ENCODE results near the gene RALA.

Gene RALA, protein sequence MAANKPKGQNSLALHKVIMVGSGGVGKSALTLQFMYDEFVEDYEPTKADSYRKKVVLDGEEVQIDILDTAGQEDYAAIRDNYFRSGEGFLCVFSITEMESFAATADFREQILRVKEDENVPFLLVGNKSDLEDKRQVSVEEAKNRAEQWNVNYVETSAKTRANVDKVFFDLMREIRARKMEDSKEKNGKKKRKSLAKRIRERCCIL

DNA sequence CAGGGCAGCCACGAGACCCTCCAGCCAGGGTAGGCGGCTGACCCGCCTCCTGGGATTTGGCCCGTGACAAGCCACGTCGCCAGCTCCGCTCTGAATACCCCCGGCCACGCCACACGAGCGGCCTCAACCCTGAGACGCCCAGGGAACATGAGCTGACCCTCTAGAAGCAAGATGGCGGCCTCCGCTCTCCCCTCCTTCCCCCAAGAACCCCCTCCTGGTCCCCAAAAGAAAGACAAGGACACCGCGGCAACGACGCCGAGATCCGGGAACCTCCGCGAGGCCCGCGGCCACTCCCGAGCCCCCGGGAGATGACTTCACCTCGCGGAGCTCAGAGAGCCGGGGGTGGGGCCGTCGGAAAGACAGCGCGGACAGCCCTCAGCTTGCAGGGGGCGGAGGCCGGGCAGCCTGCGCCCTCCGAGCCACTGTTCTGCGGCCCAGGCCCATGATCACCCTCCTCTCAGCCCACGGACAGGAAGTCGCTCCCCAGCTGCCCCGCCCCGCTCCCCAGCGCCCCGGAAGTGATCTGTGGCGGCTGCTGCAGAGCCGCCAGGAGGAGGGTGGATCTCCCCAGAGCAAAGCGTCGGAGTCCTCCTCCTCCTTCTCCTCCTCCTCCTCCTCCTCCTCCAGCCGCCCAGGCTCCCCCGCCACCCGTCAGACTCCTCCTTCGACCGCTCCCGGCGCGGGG lies at the start of gene RALA:
RALA (plus strand) TSS at position 526 of the 685 bp plus-strand sequence. CDS start 63,096 bp downstream, outside the sequence.
- DNase-seq (ENCODE audit: low read depth in 2 of 2): peak; percentile 84 to 85

DNA sequence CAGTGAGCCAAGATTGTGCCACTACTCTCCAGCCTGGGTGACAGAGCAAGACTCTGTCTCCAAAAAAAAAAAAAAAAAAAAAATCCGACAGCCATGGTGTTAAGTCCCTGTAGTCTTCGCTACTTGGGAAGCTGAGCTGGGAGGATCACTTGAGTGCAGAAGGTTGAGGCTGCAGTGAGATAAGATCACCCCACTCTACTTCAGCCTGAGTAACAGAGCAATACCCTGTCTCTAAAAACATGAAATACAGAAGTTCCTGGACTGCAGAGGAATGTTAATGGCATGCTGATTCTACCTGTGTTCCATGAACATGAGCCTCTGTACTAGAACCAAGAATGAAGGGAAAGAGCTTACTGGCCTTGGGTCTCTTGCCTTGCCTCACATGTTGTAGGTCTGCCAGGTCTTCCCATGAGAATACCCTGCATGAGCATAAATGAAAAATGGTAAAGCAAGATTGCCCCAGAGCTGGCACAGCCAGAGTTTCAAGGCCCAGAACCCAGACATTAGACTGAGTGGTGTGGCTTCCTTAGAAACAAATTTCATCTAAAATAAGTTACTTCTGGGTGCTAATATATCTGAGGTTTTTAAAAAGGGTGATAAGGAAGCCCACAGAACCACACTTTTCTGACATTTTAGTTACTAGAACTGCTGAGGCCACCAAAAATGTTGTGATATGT lies 48.6 kb upstream of the RALA start:
- DNase-seq (ENCODE audit: low read depth in 2 of 2): no peak

DNA sequence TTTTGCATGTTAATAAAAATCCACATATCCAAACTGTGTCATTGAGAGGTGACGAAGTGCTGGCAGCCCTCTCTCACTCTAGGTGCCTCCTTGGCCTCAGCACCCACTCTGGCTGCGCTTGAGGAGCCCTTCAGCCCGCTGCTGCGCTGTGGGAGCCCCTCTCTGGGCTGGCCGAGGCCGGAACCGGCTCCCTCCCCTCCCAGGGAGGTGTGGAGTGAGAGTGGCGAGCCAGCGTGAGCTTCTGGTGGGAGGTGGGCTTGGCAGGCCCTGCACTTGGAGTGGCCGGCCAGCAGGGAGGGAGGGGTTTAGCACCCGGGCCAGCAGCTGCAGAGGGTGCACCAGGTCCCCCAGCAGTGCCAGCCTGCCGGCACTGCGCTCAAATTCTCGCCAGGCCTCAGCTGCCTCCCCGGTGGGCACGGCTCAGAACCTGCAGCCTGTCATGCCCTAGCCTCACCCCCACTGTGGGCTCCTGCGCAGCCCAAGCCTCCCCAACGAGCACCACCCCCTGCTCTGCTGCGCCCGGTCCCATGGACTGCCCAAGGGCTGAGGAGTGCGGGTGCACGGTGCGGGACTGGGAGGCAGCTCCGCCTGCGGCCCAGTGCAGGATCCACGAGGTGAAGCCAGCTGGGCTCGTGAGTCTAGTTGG lies 46.0 kb upstream of the RALA start:
- no peak for DNase-seq (ENCODE audit: low read depth in 2 of 2)

DNA sequence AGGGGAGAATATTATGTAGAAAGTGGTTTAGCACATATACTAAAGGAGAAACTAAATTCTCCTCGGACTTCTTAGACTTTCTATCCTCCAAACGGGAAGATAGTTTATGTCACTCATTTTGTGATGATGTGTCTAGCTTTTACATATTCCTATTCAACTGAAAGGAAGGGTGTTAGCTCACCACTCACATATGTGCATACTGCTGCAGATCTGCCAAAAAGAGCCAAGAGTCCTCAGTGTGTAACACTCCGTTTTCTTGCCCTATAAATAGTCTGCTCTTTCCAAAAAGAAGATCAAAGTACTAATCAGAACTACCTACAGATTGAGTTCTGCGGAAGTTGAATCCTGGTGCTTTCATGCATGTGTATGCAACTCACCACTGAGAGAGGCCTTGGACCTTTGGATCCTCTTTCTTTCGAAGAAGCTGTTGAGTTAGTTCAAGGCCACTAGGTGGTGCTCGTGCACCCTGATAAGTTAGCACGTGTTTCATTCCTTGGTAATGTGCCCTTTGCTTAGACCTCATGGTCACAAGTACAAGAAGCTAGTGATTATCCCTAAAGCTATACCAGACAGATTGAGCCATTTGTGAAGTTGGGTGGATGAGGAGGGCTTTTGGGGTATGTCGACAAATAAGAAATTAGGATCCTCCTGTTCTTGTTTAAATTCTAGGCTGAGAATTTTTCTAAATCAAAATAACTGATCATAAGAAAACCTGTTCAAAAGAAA lies 43.1 kb upstream of the RALA start:
- DNase-seq (ENCODE audit: low read depth in 2 of 2): peak; percentile 44 to 49

DNA sequence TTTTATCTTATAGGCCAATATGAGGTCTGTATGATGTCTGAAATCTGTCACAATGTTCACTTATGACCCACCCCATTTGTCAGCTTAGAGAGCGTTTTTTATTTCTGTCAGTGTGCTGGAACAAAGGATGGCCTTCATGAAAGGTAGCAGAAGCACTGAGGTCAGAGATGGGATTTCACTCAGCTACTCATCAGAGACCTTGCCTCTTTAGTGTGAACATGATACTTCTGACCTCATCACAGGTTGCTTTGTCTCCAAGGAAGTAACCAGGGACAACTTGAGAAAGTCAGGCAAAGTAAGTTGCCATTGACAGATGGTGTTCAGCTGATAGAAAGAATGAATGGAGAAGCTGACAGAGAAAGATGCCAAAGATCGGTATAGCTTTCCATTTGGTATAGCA lies 40.8 kb upstream of the RALA start:
- no peak for DNase-seq (ENCODE audit: low read depth in 2 of 2)

DNA sequence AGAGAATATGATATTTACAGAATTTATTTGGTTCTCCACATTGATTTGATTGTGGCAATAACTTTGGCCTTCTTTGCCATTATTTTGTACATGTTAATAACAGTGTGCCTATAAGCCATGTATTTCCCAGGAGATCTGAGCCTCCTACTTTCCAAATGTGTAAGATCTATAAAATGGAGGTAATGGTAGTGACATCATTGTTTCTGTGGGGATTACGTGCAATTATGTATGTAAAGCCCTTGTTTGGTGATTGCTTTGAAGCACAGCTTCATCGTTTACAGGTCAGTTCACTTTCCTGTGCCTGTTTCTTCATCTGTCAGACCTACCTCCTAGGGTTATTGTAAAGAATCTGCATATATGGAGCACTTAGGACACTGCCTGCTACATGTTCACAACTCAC lies 39.8 kb upstream of the RALA start:
- no peak for DNase-seq (ENCODE audit: low read depth in 2 of 2)

DNA sequence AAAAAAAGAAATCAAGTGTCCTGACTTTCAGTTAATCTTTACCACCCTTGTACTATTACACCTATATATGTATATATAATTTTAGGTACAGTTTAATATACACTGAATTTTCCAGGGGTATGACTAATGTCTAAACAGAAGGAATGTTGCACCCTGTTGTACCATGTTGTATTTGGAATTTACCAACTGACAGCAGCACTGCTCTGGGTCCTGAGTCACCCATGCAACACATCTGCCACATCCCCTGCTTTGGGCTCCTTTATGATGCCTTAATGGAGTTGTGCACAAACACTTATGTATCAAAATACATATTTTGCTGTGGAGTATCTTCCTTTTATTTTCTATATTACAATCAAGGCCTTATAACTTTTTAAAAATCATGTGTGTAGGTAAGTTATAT lies 36.0 kb upstream of the RALA start:
- DNase-seq (ENCODE audit: low read depth in 2 of 2): no peak

DNA sequence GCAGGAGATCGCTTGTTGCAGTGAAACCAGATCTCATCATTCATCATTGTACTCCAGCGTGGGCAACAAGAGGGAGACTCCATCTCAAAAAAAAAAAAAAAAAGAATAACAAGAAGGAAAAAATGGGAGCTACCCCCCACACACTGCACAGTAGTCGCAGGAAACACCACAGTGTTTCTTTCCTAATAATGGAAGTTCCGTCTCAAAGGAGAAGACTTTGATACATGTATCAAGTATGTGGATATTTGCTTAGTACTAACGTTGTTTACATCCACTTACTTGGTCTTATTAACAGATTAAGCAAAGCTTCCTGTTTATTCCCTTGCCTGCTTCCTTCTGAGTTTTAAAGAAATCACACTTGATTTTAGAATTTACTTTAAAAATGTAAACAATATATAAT lies 35.0 kb upstream of the RALA start:
- no peak for DNase-seq (ENCODE audit: low read depth in 2 of 2)

DNA sequence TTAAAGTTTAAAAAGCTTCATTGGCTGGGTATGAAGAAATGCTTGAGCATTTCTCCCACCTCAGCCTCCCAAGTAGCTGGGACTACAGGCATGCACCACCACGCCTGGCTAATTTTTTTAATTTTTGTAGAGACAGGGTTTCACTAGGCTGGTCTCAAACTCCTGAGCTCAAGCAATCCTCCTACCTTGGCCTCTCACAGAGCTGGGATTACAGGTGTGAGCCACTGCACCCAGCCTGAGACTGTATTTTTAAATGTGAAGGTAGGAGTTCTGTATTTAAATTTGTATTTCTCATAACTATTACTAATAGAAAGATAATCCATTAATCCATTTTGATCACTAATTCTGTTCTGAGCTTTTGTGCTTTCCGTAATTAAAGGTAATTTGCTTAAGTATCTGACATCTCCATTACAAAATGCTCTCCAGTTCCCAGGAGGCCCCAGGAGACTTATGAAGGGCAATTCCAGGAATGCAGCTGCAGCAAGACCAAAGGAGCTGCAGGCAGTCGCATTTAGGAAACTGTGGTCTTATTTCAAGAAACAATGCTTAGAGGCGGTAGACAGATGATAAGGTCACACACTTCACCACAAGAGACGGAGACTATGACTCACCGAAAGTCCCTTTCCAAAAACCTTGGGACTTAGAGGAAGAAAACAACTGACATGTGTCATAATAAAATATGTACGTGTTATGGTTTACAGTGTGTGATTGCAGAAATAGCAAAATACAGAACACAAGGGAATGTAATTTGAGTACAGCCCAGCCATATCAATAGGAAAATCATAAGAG lies 33.9 kb upstream of the RALA start:
- DNase-seq (ENCODE audit: low read depth in 2 of 2): peak in 1 of 2 donors; percentile 40

DNA sequence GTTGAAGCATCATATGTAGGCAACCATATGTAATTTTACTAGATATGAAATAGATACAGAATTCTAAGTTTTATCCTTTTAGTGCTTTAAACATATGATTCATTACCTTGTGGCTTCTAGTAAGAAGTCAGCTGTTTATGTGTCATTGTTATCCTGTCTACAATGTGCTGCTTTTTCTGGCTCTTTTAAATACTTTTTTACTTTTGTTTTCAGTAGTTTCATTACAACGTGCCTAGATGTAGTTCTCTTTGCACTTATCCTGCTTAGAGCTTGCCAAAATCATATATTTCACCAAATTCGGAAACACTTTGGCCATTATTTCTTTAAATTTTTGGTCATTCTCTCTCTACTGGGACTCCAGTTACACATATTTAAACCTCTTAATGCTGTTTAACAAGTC lies 30.8 kb upstream of the RALA start:
- no peak for DNase-seq (ENCODE audit: low read depth in 2 of 2)

DNA sequence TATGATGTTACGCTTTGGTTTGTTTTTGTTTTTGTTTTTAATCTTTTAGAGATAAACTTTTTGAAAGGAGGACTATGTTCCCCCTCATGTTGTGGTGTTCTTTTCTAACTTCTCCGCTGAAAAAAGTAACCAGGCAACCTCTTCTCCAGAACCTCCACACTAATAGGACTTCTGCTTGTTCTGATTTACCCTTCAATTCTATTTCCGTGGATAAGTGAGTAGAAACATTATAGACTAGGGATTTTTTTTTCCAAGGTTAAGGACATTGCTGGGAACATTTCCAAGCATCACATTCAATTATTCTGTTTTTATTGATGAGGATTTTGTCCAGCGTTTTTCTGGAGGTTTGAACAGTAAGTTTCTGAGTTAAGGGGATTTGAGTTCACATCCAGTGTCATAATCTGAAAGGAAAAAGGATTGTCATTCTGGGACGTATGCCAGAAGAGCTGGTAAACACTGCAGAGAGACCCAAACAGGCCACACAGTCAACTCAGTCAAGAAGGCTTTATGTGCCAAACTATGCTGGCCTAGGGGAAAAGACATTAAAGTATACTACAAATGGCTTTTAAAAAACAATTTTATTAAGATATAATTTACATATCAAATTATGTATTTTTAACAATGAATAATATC lies 28.3 kb upstream of the RALA start:
- no peak for DNase-seq (ENCODE audit: low read depth in 2 of 2)

DNA sequence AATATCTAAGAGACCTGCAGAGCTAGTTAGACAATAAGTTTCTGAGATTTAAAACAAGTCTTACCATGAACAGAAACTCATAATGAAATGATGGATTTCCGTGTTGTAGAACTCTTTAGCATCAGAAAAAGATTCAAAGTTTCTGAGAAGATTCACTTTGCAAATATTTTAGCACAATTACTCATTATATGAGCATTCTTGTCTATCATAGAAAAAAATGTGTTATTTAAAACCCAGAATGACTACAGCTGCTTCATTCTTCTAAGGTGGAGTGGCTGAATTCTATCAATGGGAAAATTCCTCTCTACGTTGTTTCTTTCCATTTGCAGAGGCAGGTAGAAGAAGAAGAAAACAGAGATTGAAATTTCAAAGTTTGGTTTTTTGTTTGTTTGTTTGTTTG lies 21.0 kb upstream of the RALA start:
- DNase-seq (ENCODE audit: low read depth in 2 of 2): no peak

DNA sequence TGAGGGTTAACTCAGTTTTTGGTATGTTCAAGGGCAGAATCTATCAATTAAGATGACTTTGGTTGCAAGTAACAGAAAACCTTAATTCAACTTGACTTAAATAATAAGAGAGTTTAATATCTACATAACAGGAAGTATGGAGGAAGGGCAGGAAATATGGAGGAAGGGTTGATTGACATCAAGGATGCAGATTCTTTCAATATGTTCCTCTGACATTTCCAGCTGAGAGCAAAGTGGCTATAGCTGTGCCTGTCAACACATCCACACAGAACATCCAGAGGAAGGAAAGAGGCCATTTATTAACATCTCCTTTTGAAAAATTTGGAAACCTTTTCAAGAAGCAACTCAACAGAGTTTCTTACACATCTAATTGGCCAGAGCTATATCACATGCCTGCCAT lies 19.4 kb upstream of the RALA start:
- DNase-seq (ENCODE audit: low read depth in 2 of 2): no peak

DNA sequence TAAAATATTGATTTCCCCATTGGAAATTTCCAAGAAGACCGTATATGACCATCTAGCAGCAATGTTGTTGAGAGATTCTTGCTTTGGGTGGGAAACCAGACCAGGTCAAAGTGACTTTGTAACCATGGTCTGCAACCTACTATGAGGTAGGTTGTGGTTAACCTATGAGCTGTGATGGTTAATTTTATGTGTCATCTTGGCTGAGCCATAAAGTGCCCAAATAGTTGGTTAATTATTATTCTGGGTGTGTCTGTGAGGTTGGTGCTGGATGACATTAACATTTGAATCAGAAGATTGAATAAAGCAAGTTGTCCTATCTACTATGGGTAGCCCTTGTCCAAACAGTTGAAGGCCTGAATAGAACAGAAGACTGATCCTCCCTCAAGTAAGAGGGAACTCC lies 18.3 kb upstream of the RALA start:
- DNase-seq (ENCODE audit: low read depth in 2 of 2): no peak

DNA sequence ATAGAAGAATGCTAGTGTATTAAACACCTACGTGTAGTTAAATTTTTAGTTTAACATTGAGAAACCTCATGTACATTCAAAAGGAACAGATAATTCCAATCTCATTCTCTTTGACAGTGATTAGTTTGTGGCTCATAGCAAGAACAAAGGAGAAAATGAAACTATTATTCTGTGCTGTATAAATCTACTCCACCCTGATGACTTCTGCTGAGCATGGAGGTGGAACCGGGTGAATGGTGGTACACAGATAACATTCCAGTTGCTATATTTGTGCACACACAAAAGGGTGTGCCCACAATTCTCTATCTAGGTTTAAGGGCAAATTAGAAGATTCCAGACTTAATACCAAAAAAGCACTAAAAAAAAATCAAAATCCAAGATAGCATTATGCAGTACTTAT lies 17.0 kb upstream of the RALA start:
- DNase-seq (ENCODE audit: low read depth in 2 of 2): no peak

DNA sequence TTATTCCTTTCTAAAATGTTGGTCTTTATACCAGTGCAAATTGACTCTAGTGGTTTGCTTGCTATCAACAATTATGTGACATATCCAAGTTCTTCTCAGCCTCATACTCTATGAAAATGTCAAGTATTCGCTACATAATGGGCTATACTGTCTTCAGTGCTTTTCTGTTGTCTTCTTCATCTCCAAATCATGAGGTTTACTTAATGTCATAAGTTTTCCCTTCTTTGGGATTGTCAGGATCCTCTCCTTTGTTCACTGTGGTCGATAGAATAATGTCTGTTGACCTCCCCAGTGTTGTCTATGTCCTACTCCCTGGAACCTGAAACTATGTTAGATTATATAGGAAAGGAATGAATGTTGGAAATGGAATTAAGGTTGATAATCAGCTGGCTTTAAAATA lies 16.4 kb upstream of the RALA start:
- no peak for DNase-seq (ENCODE audit: low read depth in 2 of 2)

DNA sequence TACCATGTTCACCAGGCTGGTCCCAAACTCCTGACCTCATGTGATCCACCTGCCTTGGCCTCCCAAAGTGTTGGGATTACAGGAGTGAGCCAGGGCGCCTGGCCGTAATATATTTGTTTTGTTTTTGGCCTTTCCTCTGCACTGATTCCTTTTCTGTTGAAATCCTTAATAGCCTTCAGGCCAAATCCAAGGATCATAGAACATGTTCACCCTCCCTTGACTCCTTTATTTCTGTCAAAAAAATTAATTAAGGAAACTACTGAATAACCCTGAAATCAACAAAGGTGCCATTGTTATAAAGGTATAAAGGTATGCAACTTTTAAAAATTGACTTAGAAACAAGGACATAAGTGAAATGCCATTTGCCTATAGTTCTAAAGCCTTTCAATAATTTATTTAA lies 15.5 kb upstream of the RALA start:
- no peak for DNase-seq (ENCODE audit: low read depth in 2 of 2)

DNA sequence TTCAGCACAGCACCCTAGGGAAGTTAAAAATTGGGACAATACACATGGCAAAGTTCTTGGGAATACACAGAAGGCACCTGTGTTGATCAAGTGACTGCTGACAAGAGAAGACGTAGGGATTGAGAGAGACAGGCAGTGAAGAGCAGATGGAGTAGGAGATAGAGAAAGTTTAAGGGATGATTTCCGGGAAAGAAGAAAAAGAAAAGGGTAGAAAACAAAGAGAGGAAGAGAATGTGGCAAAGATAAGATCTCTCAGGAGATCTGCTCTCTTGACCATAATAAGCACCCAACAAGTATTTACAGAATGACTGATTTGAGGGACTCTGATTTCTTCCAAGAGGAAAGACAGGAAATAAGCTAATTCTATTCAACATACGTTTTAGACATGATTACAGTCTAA lies 15.1 kb upstream of the RALA start:
- no peak for DNase-seq (ENCODE audit: low read depth in 2 of 2)

DNA sequence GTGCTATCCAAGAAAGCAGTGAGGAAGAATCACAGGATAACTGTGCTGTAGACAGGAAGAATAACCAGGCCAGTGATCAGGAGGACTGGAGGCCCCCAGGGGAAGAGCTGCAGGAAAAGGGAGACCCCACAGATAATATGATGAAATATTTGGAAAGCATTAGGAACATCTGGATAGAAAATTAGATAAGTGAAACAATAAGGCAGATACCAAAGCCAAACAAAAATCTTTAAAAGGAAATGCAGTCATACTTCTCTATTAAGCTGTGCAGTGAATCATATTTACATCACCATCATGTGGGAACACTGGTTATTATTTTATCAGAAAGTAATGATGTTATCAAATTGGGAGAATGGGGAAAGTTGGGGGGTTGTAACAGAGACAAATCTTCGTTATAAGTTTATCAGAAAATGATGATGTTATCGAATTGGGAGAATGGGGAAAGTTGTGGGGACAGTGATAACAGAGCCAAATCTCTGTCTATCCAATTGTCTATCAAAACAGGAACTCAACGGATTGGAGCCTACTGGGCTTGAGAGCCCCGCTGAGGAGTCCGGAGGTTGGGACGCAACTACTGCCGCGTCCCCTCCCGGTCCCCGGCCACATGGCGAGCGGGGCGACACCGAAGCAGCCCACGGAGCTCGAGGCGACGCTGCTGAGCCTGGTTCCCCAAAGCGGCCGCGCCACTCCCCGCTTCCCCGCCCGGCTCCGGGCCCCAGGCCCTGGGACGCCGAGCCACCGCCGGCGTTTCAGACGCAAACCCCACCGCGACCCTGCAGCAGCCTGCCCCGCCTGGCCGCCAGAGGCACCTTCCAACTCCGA lies 14.0 kb upstream of the RALA start:
- DNase-seq (ENCODE audit: low read depth in 2 of 2): peak in 1 of 2 donors; percentile 3

DNA sequence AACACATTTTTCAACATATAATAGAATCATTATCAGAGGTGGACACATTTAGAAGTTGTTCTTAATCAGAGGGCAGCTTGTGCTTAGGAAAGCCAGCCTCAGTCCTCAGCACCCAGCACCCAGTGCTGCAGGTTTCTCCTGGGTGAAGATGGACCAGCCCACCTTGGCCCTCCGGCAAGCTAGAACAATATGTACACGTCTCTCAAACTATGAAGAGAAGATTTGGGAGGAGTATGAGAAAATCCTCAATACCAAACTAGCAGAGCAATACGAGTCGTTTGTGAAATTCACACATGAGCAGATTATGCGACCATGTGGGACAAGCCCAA lies 13.5 kb upstream of the RALA start:
- no peak for DNase-seq (ENCODE audit: low read depth in 2 of 2)

All from stimulated activated CD8-positive, alpha-beta memory T cell treated with anti-CD3 and anti-CD28 coated beads, Interleukin-2, amount 100 ng/mL, for 48 hours (primary cell).